Glomerular visceral epithelial cell (primary cell): ENCODE results near the gene LLCFC1.

Experiments used
- DNase-seq: peaks from one replicate; pipeline ENCODE4 v3.0.0-alpha.2; 2016; ENCODE audit errors: extremely low spot score

The LLCFC1 gene

GRCh38 chr7:142939226-142939910 is at the start of gene LLCFC1:
TSS of gene LLCFC1 (plus strand) at chr7:142939484. CDS start at chr7:142939622, 138 bp downstream.
- DNase-seq: no peak

GRCh38 chr7:142889816-142890215 is 49.5 kb upstream of the LLCFC1 start:
- no peak for DNase-seq

- DNase-seq: no peak
These were observed 48.3 kb upstream of the LLCFC1 start for GRCh38 chr7:142890874-142891485.

GRCh38 chr7:142891490-142892082 is 47.7 kb upstream of the LLCFC1 start:
- DNase-seq: no peak

GRCh38 chr7:142892951-142893350 is 46.3 kb upstream of the LLCFC1 start:
- no peak for DNase-seq

- DNase-seq: no peak
These were observed 44.9 kb upstream of the LLCFC1 start for GRCh38 chr7:142894112-142894984.

- DNase-seq: no peak
These were observed 44.2 kb upstream of the LLCFC1 start for GRCh38 chr7:142894985-142895593.

GRCh38 chr7:142896151-142896550 is 43.1 kb upstream of the LLCFC1 start:
- no peak for DNase-seq

GRCh38 chr7:142896741-142897379 is 42.4 kb upstream of the LLCFC1 start:
- DNase-seq: no peak

- no peak for DNase-seq
These were observed 41.6 kb upstream of the LLCFC1 start for GRCh38 chr7:142897691-142898090.

GRCh38 chr7:142898377-142899170 is 40.7 kb upstream of the LLCFC1 start:
- no peak for DNase-seq

GRCh38 chr7:142899661-142900060 is 39.6 kb upstream of the LLCFC1 start:
- no peak for DNase-seq

- DNase-seq: no peak
These were observed 37.6 kb upstream of the LLCFC1 start for GRCh38 chr7:142901426-142902259.

GRCh38 chr7:142904128-142904527 is 35.2 kb upstream of the LLCFC1 start:
- DNase-seq: no peak

GRCh38 chr7:142905759-142906158 is 33.5 kb upstream of the LLCFC1 start:
- DNase-seq: no peak

GRCh38 chr7:142906643-142907042 is 32.6 kb upstream of the LLCFC1 start:
- no peak for DNase-seq

- DNase-seq: no peak
These were observed 31.0 kb upstream of the LLCFC1 start for GRCh38 chr7:142908290-142908689.

- no peak for DNase-seq
These were observed 30.1 kb upstream of the LLCFC1 start for GRCh38 chr7:142908921-142909890.
